ENCODE data around the gene ALX4. TPM values are rescaled to one million over a fixed set of nuclear protein-coding genes. Genes with fewer than 3 reads are reported as not detected.

Gene ALX4
- total RNA-seq, 1 donor from 2014 or later: not detected

GRCh38 chr11:44351898-44352498 is 42.1 kb upstream of the ALX4 start:
- TF ChIP-seq CTCF (IDR thresholded peaks at IDR 0.05): no peak
- intact Hi-C loops (cut with DNase I): no loop called here

GRCh38 chr11:44351006-44351660 is 41.2 kb upstream of the ALX4 start:
- intact Hi-C loops (cut with DNase I): no loop called here
- no peaks in the 10 kb centered on the region for H3K9me3 ChIP-seq
- DNase-seq: no peak

More at GRCh38 chr11:44351898-44352498, 42.1 kb upstream of the ALX4 start:
- Histone ChIP-seq H3K4me1 (no peaks in the 10 kb centered on the region), H3K36me3 (no peaks in the 10 kb centered on the region), H3K9me3 (no peaks in the 10 kb centered on the region), H3K27ac (no peak overlapping the region), H3K27me3 (ENCODE audit: low read depth) (peaks cover 4% of the 10 kb centered on the region), H3K4me3 (no peak overlapping the region)
- DNase-seq (no peak), ATAC-seq (no peak)

GRCh38 chr11:44349328-44349727 is 39.4 kb upstream of the ALX4 start:
- intact Hi-C loops (cut with DNase I): no loop called here
- no peak for TF ChIP-seq CTCF (IDR thresholded peaks at IDR 0.05)
- Histone ChIP-seq H3K4me1 (no peaks in the 10 kb centered on the region), H3K27me3 (ENCODE audit: low read depth) (peaks cover 10% of the 10 kb centered on the region), H3K9me3 (no peaks in the 10 kb centered on the region), H3K4me3 (no peak overlapping the region), H3K27ac (no peak overlapping the region), H3K36me3 (no peaks in the 10 kb centered on the region)
- DNase-seq: no peak
- ATAC-seq: no peak

More at GRCh38 chr11:44351006-44351660, 41.2 kb upstream of the ALX4 start:
- H3K36me3 ChIP-seq: no peaks in the 10 kb centered on the region
- no peak overlapping the region for H3K27ac ChIP-seq
- TF ChIP-seq CTCF (IDR thresholded peaks at IDR 0.05): no peak
- no peak for ATAC-seq
- H3K4me3 ChIP-seq: no peak overlapping the region
- peaks cover 4% of the 10 kb centered on the region for H3K27me3 ChIP-seq (ENCODE audit: low read depth)
- H3K4me1 ChIP-seq: no peaks in the 10 kb centered on the region

- H3K27ac ChIP-seq: no peak overlapping the region
- intact Hi-C loops (cut with DNase I): no loop called here
- no peaks in the 10 kb centered on the region for H3K4me1 ChIP-seq
- H3K4me3 ChIP-seq: no peak overlapping the region
- ATAC-seq (no peak), DNase-seq (no peak)
- H3K36me3 ChIP-seq: no peaks in the 10 kb centered on the region
- no peaks in the 10 kb centered on the region for H3K9me3 ChIP-seq
- H3K27me3 ChIP-seq (ENCODE audit: low read depth): peaks cover 10% of the 10 kb centered on the region
- no peak for TF ChIP-seq CTCF (IDR thresholded peaks at IDR 0.05)
Observed at GRCh38 chr11:44348721-44349120, 38.8 kb upstream of the ALX4 start.

- intact Hi-C loops (cut with DNase I): no loop called here
- Histone ChIP-seq H3K27me3 (ENCODE audit: low read depth) (peaks cover 10% of the 10 kb centered on the region), H3K9me3 (no peaks in the 10 kb centered on the region), H3K4me1 (no peaks in the 10 kb centered on the region), H3K4me3 (no peak overlapping the region), H3K36me3 (no peaks in the 10 kb centered on the region), H3K27ac (no peak overlapping the region)
- DNase-seq (no peak), ATAC-seq (no peak)
- TF ChIP-seq CTCF (IDR thresholded peaks at IDR 0.05): no peak
Observed at GRCh38 chr11:44348114-44348513, 38.2 kb upstream of the ALX4 start.
